ENCODE results near the gene DLG1.

DNA sequence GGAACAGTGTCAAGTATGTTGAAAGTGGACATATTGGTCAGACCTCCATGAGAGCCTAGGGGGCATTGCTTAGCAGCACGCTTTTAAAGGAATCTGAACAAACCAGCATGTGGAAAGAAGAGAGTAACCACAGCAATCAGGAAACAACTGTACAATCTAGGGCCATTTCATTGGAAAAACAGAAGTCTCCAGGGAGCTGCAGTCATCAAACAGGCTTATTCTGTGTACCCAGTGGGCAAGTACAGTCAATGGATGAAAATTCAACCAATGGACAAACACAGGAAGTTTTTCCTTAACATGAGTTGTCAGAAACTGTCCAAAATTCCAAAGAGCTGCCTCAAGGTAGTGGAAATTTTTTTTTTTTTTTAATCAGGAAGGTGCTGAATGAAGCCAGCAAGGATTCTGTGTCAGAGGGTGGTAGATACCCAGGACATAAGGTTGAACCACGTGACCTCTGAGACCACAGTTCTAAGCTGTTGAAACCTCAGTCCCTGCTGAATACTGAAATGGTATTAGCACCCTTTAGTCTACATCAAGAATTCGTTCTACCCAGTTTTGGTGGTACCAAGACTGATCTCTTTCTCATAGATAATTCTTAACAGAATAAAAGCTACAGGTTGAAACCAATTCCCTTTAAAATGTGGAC, 4.4 kb upstream of the DLG1 start:
- no peak for TF ChIP-seq RAD21 (IDR thresholded peaks at IDR 0.05; ENCODE audit: low read length)
- TF ChIP-seq, protein P1, sequence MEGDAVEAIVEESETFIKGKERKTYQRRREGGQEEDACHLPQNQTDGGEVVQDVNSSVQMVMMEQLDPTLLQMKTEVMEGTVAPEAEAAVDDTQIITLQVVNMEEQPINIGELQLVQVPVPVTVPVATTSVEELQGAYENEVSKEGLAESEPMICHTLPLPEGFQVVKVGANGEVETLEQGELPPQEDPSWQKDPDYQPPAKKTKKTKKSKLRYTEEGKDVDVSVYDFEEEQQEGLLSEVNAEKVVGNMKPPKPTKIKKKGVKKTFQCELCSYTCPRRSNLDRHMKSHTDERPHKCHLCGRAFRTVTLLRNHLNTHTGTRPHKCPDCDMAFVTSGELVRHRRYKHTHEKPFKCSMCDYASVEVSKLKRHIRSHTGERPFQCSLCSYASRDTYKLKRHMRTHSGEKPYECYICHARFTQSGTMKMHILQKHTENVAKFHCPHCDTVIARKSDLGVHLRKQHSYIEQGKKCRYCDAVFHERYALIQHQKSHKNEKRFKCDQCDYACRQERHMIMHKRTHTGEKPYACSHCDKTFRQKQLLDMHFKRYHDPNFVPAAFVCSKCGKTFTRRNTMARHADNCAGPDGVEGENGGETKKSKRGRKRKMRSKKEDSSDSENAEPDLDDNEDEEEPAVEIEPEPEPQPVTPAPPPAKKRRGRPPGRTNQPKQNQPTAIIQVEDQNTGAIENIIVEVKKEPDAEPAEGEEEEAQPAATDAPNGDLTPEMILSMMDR (conservative IDR thresholded peaks at IDR 0.05; ENCODE audit: low read depth, low read length), result no peak
- no peak for TF ChIP-seq POLR2A (IDR thresholded peaks at IDR 0.05; ENCODE audit: low read depth, low read length)
- TF ChIP-seq RFX5 (IDR thresholded peaks at IDR 0.05; ENCODE audit: low read depth, low read length), result no peak
- TF ChIP-seq, protein P2, sequence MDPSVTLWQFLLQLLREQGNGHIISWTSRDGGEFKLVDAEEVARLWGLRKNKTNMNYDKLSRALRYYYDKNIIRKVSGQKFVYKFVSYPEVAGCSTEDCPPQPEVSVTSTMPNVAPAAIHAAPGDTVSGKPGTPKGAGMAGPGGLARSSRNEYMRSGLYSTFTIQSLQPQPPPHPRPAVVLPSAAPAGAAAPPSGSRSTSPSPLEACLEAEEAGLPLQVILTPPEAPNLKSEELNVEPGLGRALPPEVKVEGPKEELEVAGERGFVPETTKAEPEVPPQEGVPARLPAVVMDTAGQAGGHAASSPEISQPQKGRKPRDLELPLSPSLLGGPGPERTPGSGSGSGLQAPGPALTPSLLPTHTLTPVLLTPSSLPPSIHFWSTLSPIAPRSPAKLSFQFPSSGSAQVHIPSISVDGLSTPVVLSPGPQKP (IDR thresholded peaks at IDR 0.05; ENCODE audit: borderline replicate concordance, low read depth, low read length), result no peak
- no peak for TF ChIP-seq RCOR1 (IDR thresholded peaks at IDR 0.05; ENCODE audit: insufficient replicate concordance, low read length)
- no peak for TF ChIP-seq MXI1 (IDR thresholded peaks at IDR 0.05; ENCODE audit: borderline replicate concordance, low read depth, low read length)
- TF ChIP-seq CEBPB (IDR thresholded peaks at IDR 0.05; ENCODE audit: low read depth, low read length), result no peak
- TF ChIP-seq, protein P3, sequence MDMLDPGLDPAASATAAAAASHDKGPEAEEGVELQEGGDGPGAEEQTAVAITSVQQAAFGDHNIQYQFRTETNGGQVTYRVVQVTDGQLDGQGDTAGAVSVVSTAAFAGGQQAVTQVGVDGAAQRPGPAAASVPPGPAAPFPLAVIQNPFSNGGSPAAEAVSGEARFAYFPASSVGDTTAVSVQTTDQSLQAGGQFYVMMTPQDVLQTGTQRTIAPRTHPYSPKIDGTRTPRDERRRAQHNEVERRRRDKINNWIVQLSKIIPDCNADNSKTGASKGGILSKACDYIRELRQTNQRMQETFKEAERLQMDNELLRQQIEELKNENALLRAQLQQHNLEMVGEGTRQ (IDR thresholded peaks at IDR 0.05; ENCODE audit: low read depth, low read length), result no peak
- no peak for TF ChIP-seq MAFK (IDR thresholded peaks at IDR 0.05; ENCODE audit: low read depth, low read length)
- TF ChIP-seq CHD1 (IDR thresholded peaks at IDR 0.05; ENCODE audit: low read depth, low read length), result no peak

Measured in IMR-90 (cell line).